PFSK-1 (cell line): ENCODE measurements around the gene CPD.

Experiments used
- REST ChIP-seq, 2 experiments: IDR thresholded peaks; 2 replicates each; pipeline versions ENCODE4 v1.6.1 to v1.8.0; 2011 to 2012; ENCODE audit warnings: low read depth in 2 of 2, low read length in 2 of 2, control low read depth in 1 of 2, inconsistent platforms in 1 of 2, mild to moderate bottlenecking in 1 of 2, moderate library complexity in 1 of 2; ENCODE audit not compliant: insufficient read depth in 1 of 2
- TAF1 ChIP-seq: IDR thresholded peaks from 2 replicates; pipeline ENCODE4 v1.6.1; 2012; ENCODE audit warnings: low read length, control low read depth, borderline replicate concordance; ENCODE audit not compliant: insufficient read depth

GRCh38 chr17:30483159-30483558 lies 104.4 kb downstream of the CPD start:
- no peak for TF ChIP-seq TAF1
- no peak for TF ChIP-seq REST (IDR thresholded peaks at IDR 0.05; ENCODE audit: insufficient read depth in 1 of 2, low read depth in 2 of 2, low read length in 2 of 2)
